Measurements from ENCODE around the gene POTEB.
"Not testable (repeated sequence)": the region's sequence is repeated elsewhere in the genome, so short reads cannot be mapped to it uniquely, and the experiment has no call there.

The POTEB gene

DNA sequence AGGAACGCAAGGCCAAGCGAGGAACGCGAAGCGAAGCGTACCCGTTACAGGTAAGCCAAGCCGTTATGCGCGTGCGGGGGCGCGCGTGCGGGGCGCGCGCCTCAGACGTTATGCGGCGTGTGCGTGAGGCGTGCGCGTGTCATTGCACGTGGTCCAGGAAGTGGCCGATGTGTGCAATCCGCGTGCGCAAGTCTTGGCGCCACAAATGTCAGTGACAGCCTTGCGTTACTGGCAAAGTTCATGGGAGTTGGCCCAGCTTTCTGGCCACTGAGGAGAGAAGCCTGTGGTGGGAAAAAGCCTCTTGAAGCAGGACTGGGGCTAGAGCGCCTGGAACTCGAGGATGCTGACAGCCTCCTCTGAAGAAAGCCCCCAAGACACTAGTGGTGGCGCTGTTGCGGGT is at the start of gene POTEB:
Gene POTEB, minus strand, starts transcription at position 101 of the 400 bp plus-strand sequence. CDS start 489 bp downstream, outside the sequence.
- not testable (repeated sequence) for FAIRE-seq

DNA sequence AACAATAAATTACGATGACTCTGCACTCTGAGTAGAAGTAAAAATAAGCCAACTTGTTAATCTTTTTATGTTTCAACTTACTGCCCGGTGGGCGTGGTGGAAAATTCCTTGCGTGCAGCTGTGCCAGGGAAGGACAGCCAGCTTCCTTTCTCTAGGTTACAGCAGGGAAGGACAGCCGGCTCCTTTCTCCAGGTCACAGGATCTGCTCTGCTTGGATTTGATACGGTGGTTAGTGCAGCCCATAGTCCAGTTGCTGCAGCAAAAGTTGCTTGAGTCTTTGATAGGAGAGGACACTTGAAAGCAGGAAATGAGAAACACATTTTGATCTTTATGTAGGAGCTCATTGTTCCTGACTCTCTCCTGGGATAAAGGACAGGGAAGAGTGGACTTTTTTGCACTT is 13.4 kb upstream of the POTEB start:
- not testable (repeated sequence) for FAIRE-seq

DNA sequence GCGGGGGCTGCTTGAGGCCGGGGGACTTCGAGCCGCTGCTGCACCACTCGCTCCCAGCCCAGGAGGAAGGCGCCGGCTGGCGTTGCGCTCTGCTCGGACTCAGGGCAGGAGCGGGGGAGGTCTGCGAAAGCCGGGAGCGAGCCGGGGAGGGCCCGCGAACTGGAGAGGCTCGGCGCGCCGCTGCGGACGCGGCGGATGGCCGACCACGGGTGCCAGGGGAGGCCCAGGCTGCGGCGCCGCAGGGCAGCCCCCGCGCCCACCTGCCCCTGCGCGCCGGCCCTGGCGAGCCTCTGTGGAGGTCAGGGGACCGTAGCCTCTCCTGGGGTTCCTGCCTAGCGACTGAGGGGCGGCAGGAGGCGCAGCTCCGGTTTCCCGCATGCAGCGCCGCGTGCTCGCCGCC is 12.0 kb upstream of the POTEB start:
- not testable (repeated sequence) for FAIRE-seq

DNA sequence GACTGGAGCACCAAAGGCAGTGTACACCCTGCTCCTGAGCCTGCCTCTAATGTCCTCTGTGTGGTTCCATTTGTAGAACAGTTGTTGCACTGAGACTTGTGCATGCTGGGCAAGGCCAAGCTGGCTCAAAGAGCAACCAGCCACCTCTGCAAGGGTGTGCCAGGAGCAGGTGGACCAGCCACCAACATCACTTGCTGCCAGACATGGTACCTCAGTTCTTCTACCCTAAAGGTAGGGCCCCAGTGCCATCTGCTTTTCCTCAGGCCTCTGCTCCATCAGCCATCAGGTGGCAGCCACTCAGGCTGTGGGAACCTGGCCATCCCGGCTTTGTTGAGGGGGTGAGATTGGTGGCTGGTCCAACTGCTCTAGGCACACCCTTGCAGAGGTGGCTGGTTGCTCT is 38.7 kb downstream of the POTEB start:
- FAIRE-seq, result not testable (repeated sequence)

All from TTC549 (cell line).